ENCODE data around the gene POLG.

- TF ChIP-seq POLR2A (IDR thresholded peaks at IDR 0.05) (no peak), CTCF (IDR thresholded peaks at IDR 0.05) (no peak)
These were observed 47.5 kb upstream of the POLG start for GRCh38 chr15:89381888-89382686.

Measured in uterus (tissue), 2 donors.